SK-N-MC (cell line): ENCODE measurements around the gene OSER1.

Experiments
- DNase-seq: peaks from one replicate; pipeline ENCODE4 v3.0.0-alpha.2; 2011; ENCODE audit warnings: low read depth, low spot score
- H3K27ac ChIP-seq: fragments of 200-600 bp; sonication (generic); 2 replicates; pipeline ENCODE4 v1.5.1; 2016; ENCODE audit warnings: mixed run types
- H3K36me3 ChIP-seq: fragments of 200-600 bp; sonication (generic); 2 replicates; pipeline ENCODE4 v1.6.1; 2017; ENCODE audit warnings: antibody characterized with exemption, low read length, mixed read lengths; ENCODE audit not compliant: insufficient read depth
- H3K4me3 ChIP-seq: fragments of 200-600 bp; sonication (generic); 2 replicates; pipeline ENCODE4 v1.5.1; 2016
- H3K9ac ChIP-seq: fragments of 200-600 bp; sonication (generic); 2 replicates; pipeline ENCODE4 v1.8.0; 2017; ENCODE audit warnings: mixed run types, mixed read lengths; ENCODE audit not compliant: insufficient read length
- H3K9me3 ChIP-seq: fragments of 200-600 bp; sonication (generic); 2 replicates; pipeline ENCODE4 v1.6.1; 2017; ENCODE audit warnings: low read depth, mild to moderate bottlenecking, antibody characterized with exemption, low read length, moderate library complexity, mixed read lengths
- EZH2 ChIP-seq: fragments of 200-600 bp; sonication (generic); IDR thresholded peaks from one replicate; pipeline ENCODE4 v1.6.1; 2017; ENCODE audit warnings: antibody characterized with exemption
- FOXP2 ChIP-seq: optimal IDR thresholded peaks from 2 replicates; pipeline ENCODE3; 2011; ENCODE audit warnings: mild to moderate bottlenecking, moderate library complexity; ENCODE audit not compliant: insufficient read depth; ENCODE audit errors: extremely low read length, control extremely low read depth
- POLR2AphosphoS5 ChIP-seq: IDR thresholded peaks from 2 replicates; pipeline ENCODE4 v1.6.1; 2012; ENCODE audit warnings: mild to moderate bottlenecking, low read depth, low read length, borderline replicate concordance

Gene OSER1

GRCh38 chr20:44170816-44171410 is 39.7 kb downstream of the OSER1 start:
- Histone ChIP-seq H3K9ac (no peak overlapping the region), H3K4me3 (no peak overlapping the region), H3K27ac (no peak overlapping the region), H3K36me3 (no peaks in the 10 kb centered on the region), H3K9me3 (no peaks in the 10 kb centered on the region)
- TF ChIP-seq POLR2AphosphoS5 (no peak), FOXP2 (no peak), EZH2 (no peak)
- no peak for DNase-seq

DNA sequence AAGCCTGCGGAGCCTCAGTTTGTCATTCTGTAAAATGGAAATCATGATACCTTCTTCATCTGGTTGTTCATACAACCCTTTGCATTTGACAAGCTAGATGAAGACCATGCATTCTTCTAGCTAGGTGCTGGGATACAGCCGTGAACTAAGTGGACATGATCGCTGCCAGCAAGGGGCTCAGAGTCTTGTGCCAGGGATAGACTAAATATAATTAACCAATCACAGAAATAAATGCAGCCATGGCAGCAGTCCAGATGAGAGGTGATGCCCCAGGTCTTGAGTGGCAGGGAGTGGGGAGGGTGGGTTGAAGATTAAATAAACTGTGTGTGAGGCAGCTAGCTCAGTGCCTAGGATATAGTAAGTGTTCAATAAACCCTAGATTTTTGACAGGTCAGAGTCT is 42.8 kb downstream of the OSER1 start:
- Histone ChIP-seq H3K9me3 (no peaks in the 10 kb centered on the region), H3K4me3 (no peak overlapping the region), H3K9ac (no peak overlapping the region), H3K27ac (no peak overlapping the region), H3K36me3 (no peaks in the 10 kb centered on the region)
- TF ChIP-seq POLR2AphosphoS5 (no peak), FOXP2 (no peak), EZH2 (no peak)
- DNase-seq, result no peak

- TF ChIP-seq POLR2AphosphoS5, result no peak
- TF ChIP-seq FOXP2, result no peak
- TF ChIP-seq EZH2, result no peak
- H3K27ac ChIP-seq, result no peak overlapping the region
- H3K9ac ChIP-seq, result no peak overlapping the region
- DNase-seq, result no peak
- peak overlapping the region; percentile 33 for H3K4me3 ChIP-seq
- no peaks in the 10 kb centered on the region for H3K9me3 ChIP-seq
- no peaks in the 10 kb centered on the region for H3K36me3 ChIP-seq
Observed at GRCh38 chr20:44166477-44166876, 44.1 kb downstream of the OSER1 start.

DNA sequence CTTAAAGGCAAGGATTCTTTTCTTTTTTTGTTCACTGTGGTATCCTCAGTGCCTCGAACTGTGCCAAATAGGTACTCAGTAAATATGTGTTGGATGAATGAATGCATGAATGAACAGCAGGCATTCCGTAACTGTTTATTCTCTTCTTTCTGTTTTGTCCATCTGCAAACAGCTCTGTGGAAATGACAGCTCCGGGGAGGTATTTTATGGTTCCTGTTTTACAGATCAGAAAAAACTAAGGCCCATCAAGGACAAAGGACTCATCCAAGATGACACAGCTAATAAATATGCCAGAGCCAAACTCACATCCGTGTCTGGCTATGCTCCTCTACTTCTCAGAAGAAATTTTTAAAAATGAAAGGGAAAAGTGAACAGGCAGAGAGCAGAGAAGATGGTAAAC is 44.6 kb downstream of the OSER1 start:
- Histone ChIP-seq H3K27ac (no peak overlapping the region), H3K9ac (no peak overlapping the region), H3K36me3 (no peaks in the 10 kb centered on the region), H3K4me3 (peak overlapping the region; percentile 33), H3K9me3 (no peaks in the 10 kb centered on the region)
- no peak for DNase-seq
- TF ChIP-seq FOXP2 (no peak), POLR2AphosphoS5 (no peak), EZH2 (no peak)

GRCh38 chr20:44160133-44160532 is 50.4 kb downstream of the OSER1 start:
- no peak for DNase-seq
- no peak for TF ChIP-seq EZH2
- no peak for TF ChIP-seq FOXP2
- no peak for TF ChIP-seq POLR2AphosphoS5
- Histone ChIP-seq H3K27ac (no peak overlapping the region), H3K9ac (no peak overlapping the region), H3K4me3 (no peak overlapping the region), H3K9me3 (no peaks in the 10 kb centered on the region), H3K36me3 (no peaks in the 10 kb centered on the region)

- Histone ChIP-seq H3K36me3 (no peaks in the 10 kb centered on the region), H3K4me3 (no peak overlapping the region), H3K27ac (no peak overlapping the region), H3K9ac (no peak overlapping the region), H3K9me3 (no peaks in the 10 kb centered on the region)
- no peak for TF ChIP-seq EZH2
- no peak for TF ChIP-seq POLR2AphosphoS5
- TF ChIP-seq FOXP2, result no peak
- no peak for DNase-seq
Observed at GRCh38 chr20:44159711-44160110, 50.9 kb downstream of the OSER1 start.

- Histone ChIP-seq H3K4me3 (no peak overlapping the region), H3K36me3 (no peaks in the 10 kb centered on the region), H3K9me3 (no peaks in the 10 kb centered on the region), H3K27ac (no peak overlapping the region), H3K9ac (no peak overlapping the region)
- DNase-seq, result no peak
- TF ChIP-seq FOXP2 (no peak), POLR2AphosphoS5 (no peak), EZH2 (no peak)
Observed at GRCh38 chr20:44159125-44159524, 51.4 kb downstream of the OSER1 start.

- H3K9ac ChIP-seq, result no peak overlapping the region
- TF ChIP-seq POLR2AphosphoS5, result no peak
- TF ChIP-seq FOXP2, result no peak
- TF ChIP-seq EZH2, result no peak
- DNase-seq, result no peak
- no peaks in the 10 kb centered on the region for H3K36me3 ChIP-seq
- H3K9me3 ChIP-seq, result no peaks in the 10 kb centered on the region
- no peak overlapping the region for H3K4me3 ChIP-seq
- no peak overlapping the region for H3K27ac ChIP-seq
Observed at GRCh38 chr20:44157061-44157460, 53.5 kb downstream of the OSER1 start.

- Histone ChIP-seq H3K4me3 (no peak overlapping the region), H3K9ac (no peak overlapping the region), H3K27ac (no peak overlapping the region), H3K36me3 (no peaks in the 10 kb centered on the region), H3K9me3 (no peaks in the 10 kb centered on the region)
- TF ChIP-seq EZH2 (no peak), FOXP2 (no peak)
- no peak for DNase-seq
Observed at GRCh38 chr20:44154521-44155001, 56.0 kb downstream of the OSER1 start.
